ENCODE measurements around the gene SLC8A1. TPM values are rescaled to one million over a fixed set of nuclear protein-coding genes. Genes with fewer than 3 reads are reported as not detected.

The SLC8A1 gene
- total and polyA plus RNA-seq, 11 donors = 61.9 to 1,521 (median 827) TPM

- DNase-seq = no peak
- ATAC-seq = no peak
- intact Hi-C loops (cut with DNase I) = no loop called here
- H3K4me3 ChIP-seq = no peak overlapping the region
- H3K27me3 ChIP-seq = no peaks in the 10 kb centered on the region
- H3K9me3 ChIP-seq = no peaks in the 10 kb centered on the region
- H3K4me1 ChIP-seq = peaks cover 0 to 18% (median under 1%) of the 10 kb centered on the region in 12 donors
- H3K36me3 ChIP-seq = peaks cover 0 to 98% (median 83%) of the 10 kb centered on the region in 9 donors
- 93 to 100% (median 95%) methylated on average over 2 of the region's 2 CpGs for WGBS, 4 donors
- TF ChIP-seq POLR2A (IDR thresholded peaks at IDR 0.05) (no peak), CTCF (IDR thresholded peaks at IDR 0.05) (no peak)
- H3K27ac ChIP-seq = no peak overlapping the region
Measured at GRCh38 chr2:40159333-40159732, 292.6 kb downstream of the SLC8A1 start.

GRCh38 chr2:40158781-40159180 is 293.1 kb downstream of the SLC8A1 start:
- Histone ChIP-seq H3K27me3 (no peaks in the 10 kb centered on the region), H3K4me1 (peaks cover 0 to 16% (median 0%) of the 10 kb centered on the region in 12 donors), H3K9me3 (no peaks in the 10 kb centered on the region), H3K4me3 (no peak overlapping the region), H3K36me3 (peaks cover 0 to 93% (median 78%) of the 10 kb centered on the region in 9 donors), H3K27ac (no peak overlapping the region)
- DNase-seq (no peak), ATAC-seq (no peak)
- whole genome bisulfite sequencing, 4 donors = 93 to 97% (median 96%) methylated on average over 5 of the region's 5 CpGs
- TF ChIP-seq CTCF (IDR thresholded peaks at IDR 0.05) (no peak), POLR2A (IDR thresholded peaks at IDR 0.05) (no peak)
- intact Hi-C loops (cut with DNase I) = no loop called here

GRCh38 chr2:40155728-40156127 is 296.2 kb downstream of the SLC8A1 start:
- Histone ChIP-seq H3K27ac (no peak overlapping the region), H3K4me3 (no peak overlapping the region), H3K9me3 (no peaks in the 10 kb centered on the region), H3K4me1 (peaks cover 0 to 27% (median 0%) of the 10 kb centered on the region in 12 donors), H3K36me3 (peaks cover 0 to 90% (median 50%) of the 10 kb centered on the region in 9 donors), H3K27me3 (no peaks in the 10 kb centered on the region)
- intact Hi-C loops (cut with DNase I) = no loop called here
- ATAC-seq = peak in 2 of 4 donors; percentile 35 to 40
- WGBS, 4 donors = 69 to 76% (median 75%) methylated on average over 2 of the region's 2 CpGs
- no peak for DNase-seq
- TF ChIP-seq CTCF (IDR thresholded peaks at IDR 0.05) (no peak), POLR2A (IDR thresholded peaks at IDR 0.05) (no peak)

- H3K27me3 ChIP-seq = no peaks in the 10 kb centered on the region
- H3K36me3 ChIP-seq = peaks cover 0 to 81% (median 6%) of the 10 kb centered on the region in 9 donors
- WGBS, 4 donors = 70 to 79% (median 74%) methylated on average over 4 of the region's 4 CpGs
- peaks cover 0 to 37% (median 0%) of the 10 kb centered on the region in 12 donors for H3K4me1 ChIP-seq
- no peak overlapping the region for H3K4me3 ChIP-seq
- no peaks in the 10 kb centered on the region for H3K9me3 ChIP-seq
- DNase-seq = no peak
- no peak for TF ChIP-seq POLR2A (IDR thresholded peaks at IDR 0.05)
- no peak for TF ChIP-seq CTCF (IDR thresholded peaks at IDR 0.05)
- ATAC-seq = peak in 2 of 4 donors; percentile 8 to 27
- H3K27ac ChIP-seq = peak overlapping the region in 2 of 12 donors; percentile 13 to 25
- intact Hi-C loops (cut with DNase I) = no loop called here
Measured at GRCh38 chr2:40150266-40150665, 301.6 kb downstream of the SLC8A1 start.
